Superior temporal gyrus (tissue), 1 donor: ENCODE data around the gene AP1B1.

ENCODE experiments used
- DNase-seq: peaks from one replicate; pipeline ENCODE4 v3.0.0-alpha.2; 2016; ENCODE audit errors: extremely low spot score

The AP1B1 gene

DNA sequence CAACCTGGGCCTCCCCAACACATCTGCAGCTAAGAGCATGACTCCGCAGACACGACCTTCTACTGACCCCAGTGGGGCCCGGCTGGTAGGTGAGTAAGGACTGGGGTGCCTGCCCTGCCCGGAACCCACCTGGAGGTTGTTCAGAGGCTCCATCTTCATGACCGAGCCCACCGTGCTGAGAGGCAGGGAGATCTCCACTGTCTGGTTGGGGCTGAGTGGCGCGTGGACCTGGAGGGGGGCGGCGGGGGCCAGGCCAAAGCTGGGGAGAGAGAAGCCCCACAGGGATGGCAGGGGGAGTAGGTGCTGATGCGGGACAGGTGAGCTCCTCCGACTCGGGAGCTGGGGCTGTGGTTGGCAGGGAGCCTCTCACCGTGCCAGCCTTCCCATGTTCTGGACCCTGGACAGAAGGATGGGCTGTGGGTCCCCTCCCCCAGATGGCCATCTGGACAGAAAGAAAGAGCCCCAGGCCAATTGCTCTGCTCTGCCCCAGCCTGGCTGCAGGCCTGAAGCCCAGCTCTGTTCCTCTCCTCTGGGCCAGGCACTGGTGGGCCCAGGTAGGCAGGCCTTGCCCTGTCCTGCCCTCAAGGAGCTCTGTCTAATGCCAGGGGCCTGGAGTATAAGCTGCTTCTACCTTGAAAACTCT is 56.6 kb downstream of the AP1B1 start:
- no peak for DNase-seq

- DNase-seq: no peak
These were observed 57.2 kb downstream of the AP1B1 start for GRCh38 chr22:29331213-29331612.

- DNase-seq: no peak
These were observed 57.6 kb downstream of the AP1B1 start for GRCh38 chr22:29330753-29331152.

- no peak for DNase-seq
These were observed 58.1 kb downstream of the AP1B1 start for GRCh38 chr22:29330291-29330690.

DNA sequence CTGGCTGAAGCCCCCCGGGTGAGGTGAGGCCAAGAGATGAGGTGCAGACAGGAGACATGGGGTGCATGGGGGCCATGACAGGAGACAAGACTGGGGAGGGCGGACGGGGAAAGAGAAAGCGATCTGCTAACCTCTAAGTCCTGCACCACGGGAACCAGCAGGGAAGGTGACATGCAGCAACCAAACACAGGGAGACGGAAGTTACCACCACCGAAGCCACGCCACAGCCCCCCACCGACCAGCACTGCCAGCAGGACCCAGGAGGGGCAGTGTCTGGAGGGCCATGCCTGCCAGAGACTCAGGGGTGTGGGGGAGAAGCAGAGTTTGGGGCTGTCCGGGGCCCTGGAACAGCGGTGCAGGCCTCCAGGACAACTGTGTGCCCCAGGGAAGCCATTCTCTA is 58.8 kb downstream of the AP1B1 start:
- DNase-seq: no peak

DNA sequence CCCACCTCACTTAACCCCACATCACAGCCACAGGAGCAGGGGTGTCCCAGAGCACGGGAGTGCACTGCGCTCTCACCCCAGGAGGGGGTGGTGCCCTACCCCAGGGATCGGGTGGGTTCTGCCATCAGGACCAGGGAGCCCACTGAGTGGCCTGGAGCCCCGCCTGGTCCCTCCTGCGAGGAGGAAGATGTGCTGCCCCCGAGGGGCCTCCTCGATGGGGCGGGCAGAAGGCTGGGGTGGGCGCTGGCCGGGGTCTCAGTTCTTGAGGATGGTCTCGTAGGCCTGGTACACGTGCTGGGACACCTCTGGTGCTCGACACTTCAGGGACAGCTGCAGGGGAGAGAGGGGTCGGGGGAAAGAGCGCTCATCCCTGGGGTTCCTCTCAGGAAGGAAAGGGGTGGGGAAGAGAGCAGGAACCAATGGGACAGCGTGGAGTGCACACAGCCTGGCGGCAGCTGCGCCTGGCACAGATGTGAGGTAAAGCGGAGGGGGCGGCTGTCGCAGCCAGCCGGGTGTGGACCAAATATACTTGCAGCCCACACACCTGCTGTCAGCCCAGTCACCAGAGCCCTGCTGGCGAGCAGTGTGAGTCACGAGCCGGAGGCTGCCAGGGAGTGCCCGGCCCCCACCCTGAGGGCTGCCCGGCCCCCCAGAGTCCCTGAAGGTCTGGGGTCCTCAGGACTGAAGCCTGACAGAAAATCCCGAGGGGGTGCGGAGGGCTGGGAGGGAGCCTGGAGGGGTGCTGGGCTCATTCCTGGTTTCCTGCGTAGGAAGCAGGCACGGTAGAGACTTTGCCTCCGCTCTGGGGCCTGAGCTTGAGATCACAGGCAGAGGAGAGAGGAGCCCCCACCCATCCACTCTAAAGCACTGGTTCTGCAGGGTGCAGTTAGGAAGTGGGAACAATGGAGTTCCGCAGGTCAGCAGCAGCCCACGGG is 59.5 kb downstream of the AP1B1 start:
- DNase-seq: no peak

- no peak for DNase-seq
These were observed 60.3 kb downstream of the AP1B1 start for GRCh38 chr22:29328055-29328454.

DNA sequence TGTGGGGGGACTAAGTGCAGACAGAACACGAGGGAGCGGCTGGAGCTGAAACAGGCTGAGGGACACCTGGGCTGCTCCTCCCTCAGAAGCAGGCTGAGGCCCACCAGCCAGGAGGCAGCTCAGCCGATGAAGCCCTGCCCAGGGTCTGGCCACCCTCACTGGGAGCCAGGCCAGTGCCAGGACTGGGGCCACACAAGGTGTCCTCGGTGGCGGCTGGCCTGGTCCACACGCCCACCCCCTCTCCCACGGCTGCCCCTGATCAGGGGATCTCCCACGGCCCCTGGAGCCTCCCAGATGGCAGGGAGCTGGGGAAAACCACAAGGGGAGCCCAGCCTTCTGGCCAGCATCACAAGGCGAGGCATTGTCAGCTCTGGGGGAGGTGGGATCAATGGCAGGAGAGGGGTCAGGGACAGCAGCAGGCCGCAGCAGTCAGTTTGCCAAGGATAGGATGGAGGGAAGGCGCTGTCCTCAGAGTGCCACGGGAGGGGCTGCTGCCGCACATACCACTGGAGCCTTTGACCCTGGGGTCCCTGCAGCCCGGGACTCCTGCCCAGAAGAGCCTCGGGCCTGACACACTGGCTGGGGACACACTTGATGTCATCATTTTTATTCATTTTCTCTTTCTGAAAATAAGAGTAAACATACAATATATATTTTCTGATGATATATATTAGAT is 61.1 kb downstream of the AP1B1 start:
- DNase-seq: no peak

- no peak for DNase-seq
These were observed 61.9 kb downstream of the AP1B1 start for GRCh38 chr22:29326481-29326880.

GRCh38 chr22:29325785-29326315 is 62.5 kb downstream of the AP1B1 start:
- no peak for DNase-seq

- no peak for DNase-seq
These were observed 63.0 kb downstream of the AP1B1 start for GRCh38 chr22:29325356-29325755.

DNA sequence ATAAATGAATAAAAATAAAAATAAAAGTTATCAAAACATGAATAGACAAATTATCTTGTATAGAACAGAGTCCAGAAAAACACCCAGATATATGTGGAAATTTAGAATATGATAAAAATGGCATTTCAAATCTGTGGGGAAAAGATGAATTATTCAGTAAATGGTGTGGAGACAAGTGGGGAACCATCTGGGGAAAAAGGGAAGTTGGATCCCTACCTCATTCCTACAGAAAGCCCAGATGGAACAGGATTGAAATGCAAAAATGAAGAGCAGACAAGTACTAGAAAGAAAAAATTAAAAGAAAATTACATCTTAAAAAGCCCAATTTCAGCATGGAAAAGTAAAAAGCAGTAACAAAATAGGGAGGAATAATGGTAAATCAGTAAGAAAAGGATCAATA is 64.7 kb downstream of the AP1B1 start:
- no peak for DNase-seq

DNA sequence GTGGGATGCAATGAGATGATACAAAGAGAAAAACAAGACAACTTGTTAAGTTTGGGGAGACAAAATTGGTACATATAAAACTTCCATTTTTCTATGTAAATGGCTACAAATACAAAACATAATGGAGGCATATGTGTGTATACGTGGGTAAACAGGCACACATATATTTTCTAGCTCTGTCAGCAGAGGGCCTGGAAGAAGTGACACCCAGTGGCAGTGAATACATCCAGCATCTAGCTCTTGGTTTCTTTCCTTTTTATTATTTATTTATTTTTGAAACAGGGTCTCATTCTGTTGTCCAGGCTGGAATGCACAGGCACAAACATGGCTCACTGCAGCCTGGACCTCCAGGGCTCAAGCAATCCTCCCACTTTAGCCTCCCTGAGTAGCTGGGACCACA is 67.8 kb downstream of the AP1B1 start:
- no peak for DNase-seq

- no peak for DNase-seq
These were observed 69.3 kb downstream of the AP1B1 start for GRCh38 chr22:29319072-29319471.

- DNase-seq: no peak
These were observed 70.4 kb downstream of the AP1B1 start for GRCh38 chr22:29317827-29318454.

DNA sequence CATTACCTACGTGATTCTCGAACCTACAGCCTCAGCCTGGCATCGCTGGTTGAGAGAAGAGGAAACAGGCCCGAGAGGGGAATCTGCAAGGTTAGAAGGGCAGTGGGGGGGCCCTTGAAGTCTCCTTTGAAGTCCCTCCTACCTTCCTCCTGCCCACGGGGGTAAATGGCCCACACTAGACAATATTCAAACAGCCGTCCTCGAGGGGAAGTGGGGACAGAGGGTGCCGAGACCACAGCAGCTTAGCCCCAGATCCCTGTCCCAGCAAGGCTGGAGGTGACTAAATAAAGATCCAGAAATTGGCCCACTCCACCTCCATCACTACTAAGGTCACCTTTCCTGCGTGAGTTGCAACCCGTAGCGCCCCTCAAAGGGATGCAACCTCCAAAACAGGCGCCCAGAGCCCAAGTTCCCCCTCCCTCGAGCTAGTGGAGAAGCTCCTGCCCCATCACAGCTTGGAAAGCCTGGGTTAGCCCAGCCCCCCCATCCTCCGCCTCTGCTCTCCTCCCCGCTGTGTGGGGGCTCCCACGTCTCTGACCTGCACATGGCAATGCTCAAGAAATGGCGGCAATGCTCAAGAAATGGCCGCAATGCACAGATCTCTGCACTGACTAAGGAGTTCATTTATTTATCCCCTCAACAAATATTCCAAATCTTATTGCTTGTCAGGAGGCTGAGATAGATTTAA is 72.1 kb downstream of the AP1B1 start:
- no peak for DNase-seq

DNA sequence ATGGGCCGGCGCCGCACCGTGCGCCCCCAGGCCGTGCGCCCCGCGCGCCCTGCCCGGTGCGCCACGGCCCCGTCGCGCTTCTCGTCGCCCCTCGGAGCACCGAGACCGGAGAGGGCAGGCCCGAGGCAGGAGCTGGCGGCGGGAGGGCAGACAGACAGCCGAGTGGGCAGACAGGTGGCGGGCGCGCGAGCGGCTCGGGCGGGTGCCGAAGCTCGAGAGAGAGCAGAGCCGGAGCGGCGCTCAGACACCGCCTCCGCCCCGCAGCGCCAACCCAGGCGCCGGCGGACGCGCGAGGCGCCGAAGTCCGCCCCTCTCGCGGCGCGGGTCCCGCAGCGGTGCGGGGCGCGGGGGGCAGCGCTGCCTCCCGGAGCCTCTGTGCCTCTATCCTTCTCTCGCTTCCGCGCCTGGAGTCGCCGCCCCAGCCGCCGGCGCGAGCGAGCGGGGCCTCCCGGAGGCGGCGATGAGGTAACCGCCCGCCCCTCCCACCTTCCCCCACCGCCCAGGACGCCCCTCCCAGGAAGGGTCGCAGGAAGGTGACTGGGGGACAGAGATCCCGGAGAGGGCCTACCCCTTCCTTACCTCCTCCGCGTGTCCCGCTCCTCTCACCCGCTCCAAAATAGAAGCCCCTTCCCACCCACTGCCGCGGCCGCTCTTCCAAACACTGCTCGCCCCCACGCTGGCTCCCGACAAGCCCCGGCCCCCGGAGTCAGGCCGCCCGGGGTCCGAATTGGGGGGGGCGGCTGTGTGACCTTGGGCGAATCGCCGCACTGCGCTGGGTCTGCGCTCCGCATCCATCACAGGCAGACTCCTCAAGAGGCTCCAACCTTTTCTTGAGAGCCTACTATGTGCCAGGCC is 72.9 kb downstream of the AP1B1 start, which contains the start of gene RASL10A:
RASL10A (minus strand) TSS at position 412 of the 855 bp plus-strand sequence. CDS start 451 bp downstream, outside the sequence.
- DNase-seq: no peak

DNA sequence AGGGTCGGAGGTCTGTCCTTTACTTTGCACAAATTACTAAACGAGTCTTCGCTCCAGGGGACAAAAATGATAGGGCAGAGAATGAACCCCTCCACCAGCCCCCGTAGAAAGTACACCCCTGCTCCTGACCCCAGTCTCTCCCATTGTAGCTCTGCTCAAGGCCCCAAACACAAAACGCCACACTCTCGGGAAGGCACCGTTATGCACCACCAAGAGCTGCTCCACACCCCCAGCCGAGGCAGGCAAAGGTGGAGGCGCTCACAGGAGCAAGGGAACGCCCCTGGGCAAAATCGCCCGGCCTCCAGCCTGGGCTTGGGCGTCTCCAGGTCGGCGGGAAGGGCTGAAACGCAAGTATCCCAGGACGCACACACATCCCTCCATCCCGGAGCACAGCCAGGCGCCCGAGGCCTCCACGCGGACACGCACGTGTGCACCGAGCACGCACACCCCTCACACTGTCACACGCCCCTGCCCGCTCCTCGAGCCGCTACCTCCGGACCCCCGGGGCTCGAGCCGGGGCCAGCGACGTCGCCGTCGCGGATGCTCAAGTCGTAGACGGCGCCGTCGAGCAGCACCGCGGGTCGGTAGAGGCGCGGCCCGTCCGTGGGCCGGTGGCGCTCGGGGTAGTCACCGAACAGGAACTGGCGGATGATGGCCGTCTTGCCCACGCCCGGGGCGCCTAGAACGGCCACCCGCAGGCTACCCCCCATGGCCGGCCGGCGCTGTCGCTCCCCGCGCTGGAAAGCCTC is 73.7 kb downstream of the AP1B1 start:
- DNase-seq: no peak
